Fibroblast of lung (primary cell): Measurements from ENCODE around the gene NPAS4.

Experiments
- EZH2 ChIP-seq: IDR thresholded peaks from 2 replicates; pipeline ENCODE4 v1.5.1; 2012; ENCODE audit warnings: low read length, control low read depth, mild to moderate bottlenecking; ENCODE audit errors: missing control alignments
- TF ChIP-seq, protein P1 (sequence below), 2 donors: IDR thresholded peaks in 1 of 2; conservative IDR thresholded peaks in 1 of 2; 1 replicate in 1 of 2; 2 replicates in 1 of 2; pipeline ENCODE4 v1.5.1; 2011 to 2012; ENCODE audit warnings: low read length in 2 of 2, control low read depth in 1 of 2, inconsistent platforms in 1 of 2, low read depth in 1 of 2, mild to moderate bottlenecking in 1 of 2

DNA sequence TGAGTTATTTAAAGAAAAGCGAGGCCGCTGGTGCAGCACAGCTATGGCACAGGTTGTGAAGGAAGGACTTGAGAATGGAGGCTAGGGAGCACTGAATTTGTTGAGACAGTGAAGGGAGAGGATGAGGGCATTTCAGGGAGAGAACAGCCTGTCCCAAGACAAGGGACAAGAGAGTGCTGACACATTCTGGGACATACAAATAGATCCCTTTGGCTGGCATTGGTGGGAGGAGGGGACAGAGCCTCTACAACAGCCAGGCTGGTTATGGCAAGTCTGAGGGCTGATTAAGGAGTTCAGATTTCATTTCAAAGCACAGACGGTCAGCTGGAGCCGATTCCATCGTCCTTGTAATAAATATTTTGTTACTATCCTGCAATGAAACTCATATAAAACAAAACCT lies 47.6 kb upstream of the NPAS4 start:
- no peak for TF ChIP-seq EZH2
- TF ChIP-seq, protein P1, sequence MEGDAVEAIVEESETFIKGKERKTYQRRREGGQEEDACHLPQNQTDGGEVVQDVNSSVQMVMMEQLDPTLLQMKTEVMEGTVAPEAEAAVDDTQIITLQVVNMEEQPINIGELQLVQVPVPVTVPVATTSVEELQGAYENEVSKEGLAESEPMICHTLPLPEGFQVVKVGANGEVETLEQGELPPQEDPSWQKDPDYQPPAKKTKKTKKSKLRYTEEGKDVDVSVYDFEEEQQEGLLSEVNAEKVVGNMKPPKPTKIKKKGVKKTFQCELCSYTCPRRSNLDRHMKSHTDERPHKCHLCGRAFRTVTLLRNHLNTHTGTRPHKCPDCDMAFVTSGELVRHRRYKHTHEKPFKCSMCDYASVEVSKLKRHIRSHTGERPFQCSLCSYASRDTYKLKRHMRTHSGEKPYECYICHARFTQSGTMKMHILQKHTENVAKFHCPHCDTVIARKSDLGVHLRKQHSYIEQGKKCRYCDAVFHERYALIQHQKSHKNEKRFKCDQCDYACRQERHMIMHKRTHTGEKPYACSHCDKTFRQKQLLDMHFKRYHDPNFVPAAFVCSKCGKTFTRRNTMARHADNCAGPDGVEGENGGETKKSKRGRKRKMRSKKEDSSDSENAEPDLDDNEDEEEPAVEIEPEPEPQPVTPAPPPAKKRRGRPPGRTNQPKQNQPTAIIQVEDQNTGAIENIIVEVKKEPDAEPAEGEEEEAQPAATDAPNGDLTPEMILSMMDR (conservative IDR thresholded peaks at IDR 0.05 in 1 of 2, IDR thresholded peaks at IDR 0.05 in 1 of 2; ENCODE audit: low read depth in 1 of 2, low read length in 2 of 2): no peak
